ENCODE data around the gene ACIN1.

ACIN1 gene

GRCh38 chr14:23101213-23101970 lies 6.5 kb upstream of the ACIN1 start:
- Histone ChIP-seq H3K27ac (ENCODE audit: low read depth, low read length, poor library complexity, severe bottlenecking) (no peak overlapping the region), H3K36me3 (ENCODE audit: insufficient read depth, low read length) (peaks cover 29% of the 10 kb centered on the region), H3K4me3 (ENCODE audit: low read depth, low read length, poor library complexity, severe bottlenecking) (no peak overlapping the region), H3K27me3 (ENCODE audit: insufficient read depth, low read length) (no peaks in the 10 kb centered on the region), H3K79me2 (ENCODE audit: insufficient read depth, low read length) (no peaks in the 10 kb centered on the region), H4K20me1 (ENCODE audit: insufficient read depth, low read length) (no peaks in the 10 kb centered on the region), H3K9me3 (ENCODE audit: low read length) (no peaks in the 10 kb centered on the region), H3K9ac (ENCODE audit: low read length) (no peak overlapping the region), H3F3A (ENCODE audit: insufficient read depth, low read length) (no peaks in the 10 kb centered on the region), H3K4me2 (ENCODE audit: low read length) (no peak overlapping the region), H3K4me1 (ENCODE audit: insufficient read depth, low read length, severe bottlenecking) (peaks cover 5% of the 10 kb centered on the region), H3K9me2 (ENCODE audit: low read depth, low read length) (no peaks in the 10 kb centered on the region), H2AFZ (ENCODE audit: low read length) (no peak overlapping the region)
- TF ChIP-seq EZH2 (IDR thresholded peaks at IDR 0.05; ENCODE audit: borderline replicate concordance, low read length) (no peak), CTCF (IDR thresholded peaks at IDR 0.05; ENCODE audit: low read length) (no peak)

- H3K36me3 ChIP-seq (ENCODE audit: insufficient read depth, low read length), result peaks cover 29% of the 10 kb centered on the region
- H3K9me3 ChIP-seq (ENCODE audit: low read length), result no peaks in the 10 kb centered on the region
- peaks cover 6% of the 10 kb centered on the region for H3K79me2 ChIP-seq (ENCODE audit: insufficient read depth, low read length)
- H4K20me1 ChIP-seq (ENCODE audit: insufficient read depth, low read length), result no peaks in the 10 kb centered on the region
- H3K4me1 ChIP-seq (ENCODE audit: insufficient read depth, low read length, severe bottlenecking), result peaks cover 12% of the 10 kb centered on the region
- H3K27ac ChIP-seq (ENCODE audit: low read depth, low read length, poor library complexity, severe bottlenecking), result no peak overlapping the region
- H3K9me2 ChIP-seq (ENCODE audit: low read depth, low read length), result no peaks in the 10 kb centered on the region
- no peak for TF ChIP-seq EZH2 (IDR thresholded peaks at IDR 0.05; ENCODE audit: borderline replicate concordance, low read length)
- H3K4me3 ChIP-seq (ENCODE audit: low read depth, low read length, poor library complexity, severe bottlenecking), result no peak overlapping the region
- H3F3A ChIP-seq (ENCODE audit: insufficient read depth, low read length), result no peaks in the 10 kb centered on the region
- no peak overlapping the region for H3K4me2 ChIP-seq (ENCODE audit: low read length)
- no peak overlapping the region for H3K9ac ChIP-seq (ENCODE audit: low read length)
- no peak overlapping the region for H2AFZ ChIP-seq (ENCODE audit: low read length)
- H3K27me3 ChIP-seq (ENCODE audit: insufficient read depth, low read length), result no peaks in the 10 kb centered on the region
These were observed 4.4 kb upstream of the ACIN1 start for GRCh38 chr14:23099212-23099861.

GRCh38 chr14:23097786-23098185 lies 2.9 kb upstream of the ACIN1 start:
- Histone ChIP-seq H2AFZ (ENCODE audit: low read length) (no peak overlapping the region), H3K79me2 (ENCODE audit: insufficient read depth, low read length) (peaks cover 21% of the 10 kb centered on the region), H3K4me1 (ENCODE audit: insufficient read depth, low read length, severe bottlenecking) (peaks cover 25% of the 10 kb centered on the region), H3K4me2 (ENCODE audit: low read length) (no peak overlapping the region), H3K27me3 (ENCODE audit: insufficient read depth, low read length) (no peaks in the 10 kb centered on the region), H3K9me2 (ENCODE audit: low read depth, low read length) (no peaks in the 10 kb centered on the region), H3K36me3 (ENCODE audit: insufficient read depth, low read length) (peaks cover 35% of the 10 kb centered on the region), H3K4me3 (ENCODE audit: low read depth, low read length, poor library complexity, severe bottlenecking) (no peak overlapping the region), H4K20me1 (ENCODE audit: insufficient read depth, low read length) (no peaks in the 10 kb centered on the region), H3K9me3 (ENCODE audit: low read length) (no peaks in the 10 kb centered on the region), H3K9ac (ENCODE audit: low read length) (no peak overlapping the region), H3K27ac (ENCODE audit: low read depth, low read length, poor library complexity, severe bottlenecking) (no peak overlapping the region), H3F3A (ENCODE audit: insufficient read depth, low read length) (no peaks in the 10 kb centered on the region)
- no peak for TF ChIP-seq EZH2 (IDR thresholded peaks at IDR 0.05; ENCODE audit: borderline replicate concordance, low read length)
- no peak for TF ChIP-seq CTCF (IDR thresholded peaks at IDR 0.05; ENCODE audit: low read length)

Measured in OCI-LY1 (cell line).